Mononuclear cell (primary cell): ENCODE data around the gene GIT1. TPM values are rescaled to one million over a fixed set of nuclear protein-coding genes. Genes with fewer than 3 reads are reported as not detected.

ENCODE experiments used
- H3K27me3 ChIP-seq: 2 replicates; pipeline ENCODE4 v1.6.0; 2011; ENCODE audit warnings: low read length, control low read depth; ENCODE audit not compliant: insufficient read depth
- H3K4me1 ChIP-seq: 2 replicates; pipeline ENCODE4 v1.5.1; 2011; ENCODE audit warnings: mild to moderate bottlenecking, low read length, control low read depth; ENCODE audit not compliant: insufficient read depth
- H3K4me3 ChIP-seq: 2 replicates; pipeline ENCODE4 v1.5.1; 2011; ENCODE audit warnings: mild to moderate bottlenecking, low read length, moderate library complexity
- H3K9me3 ChIP-seq: 2 replicates; pipeline ENCODE4 v1.5.1; 2011; ENCODE audit warnings: low read depth, mild to moderate bottlenecking, control low read depth, low read length
- total RNA-seq: library from RNA; depleted of rRNA; stranded (reverse); fragments of >200 nt; gene quantifications from one replicate; pipeline ENCODE4 v1.2.3, GENCODE V29; 2012

GIT1 gene
- total RNA-seq, 1 donor, result 17.5 TPM

DNA sequence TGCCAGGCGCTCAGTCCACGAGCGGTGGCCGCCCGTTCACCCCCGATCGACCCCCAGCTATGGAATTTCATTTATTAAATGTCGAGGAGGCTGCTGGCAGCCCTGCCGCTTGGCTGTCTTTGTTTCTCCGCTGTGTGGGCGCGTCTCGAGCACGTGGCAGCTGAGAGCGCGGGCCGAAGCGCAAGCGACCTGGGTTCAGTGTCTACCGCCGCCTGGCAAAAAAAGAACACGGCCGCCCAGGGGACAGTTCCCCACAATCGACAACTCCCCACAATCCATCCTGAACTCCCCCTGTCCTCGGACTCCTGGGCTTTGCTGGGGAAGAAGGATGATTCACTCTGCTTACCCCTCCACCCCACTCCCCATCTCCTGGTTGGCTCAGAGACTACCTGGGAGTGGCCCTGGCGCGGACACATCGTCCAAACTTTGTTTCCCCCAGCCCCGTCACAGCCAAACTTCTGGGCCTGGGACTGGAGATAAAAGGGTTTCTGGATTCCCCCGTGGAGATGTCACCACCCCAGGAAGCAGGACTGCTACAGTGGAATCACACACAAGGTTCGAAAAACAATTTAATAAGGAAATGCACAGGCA, 1.8 kb upstream of the GIT1 start:
- Histone ChIP-seq H3K9me3 (no peaks in the 10 kb centered on the region), H3K4me3 (no peak overlapping the region), H3K27me3 (peaks cover 5% of the 10 kb centered on the region), H3K4me1 (peaks cover 67% of the 10 kb centered on the region)

DNA sequence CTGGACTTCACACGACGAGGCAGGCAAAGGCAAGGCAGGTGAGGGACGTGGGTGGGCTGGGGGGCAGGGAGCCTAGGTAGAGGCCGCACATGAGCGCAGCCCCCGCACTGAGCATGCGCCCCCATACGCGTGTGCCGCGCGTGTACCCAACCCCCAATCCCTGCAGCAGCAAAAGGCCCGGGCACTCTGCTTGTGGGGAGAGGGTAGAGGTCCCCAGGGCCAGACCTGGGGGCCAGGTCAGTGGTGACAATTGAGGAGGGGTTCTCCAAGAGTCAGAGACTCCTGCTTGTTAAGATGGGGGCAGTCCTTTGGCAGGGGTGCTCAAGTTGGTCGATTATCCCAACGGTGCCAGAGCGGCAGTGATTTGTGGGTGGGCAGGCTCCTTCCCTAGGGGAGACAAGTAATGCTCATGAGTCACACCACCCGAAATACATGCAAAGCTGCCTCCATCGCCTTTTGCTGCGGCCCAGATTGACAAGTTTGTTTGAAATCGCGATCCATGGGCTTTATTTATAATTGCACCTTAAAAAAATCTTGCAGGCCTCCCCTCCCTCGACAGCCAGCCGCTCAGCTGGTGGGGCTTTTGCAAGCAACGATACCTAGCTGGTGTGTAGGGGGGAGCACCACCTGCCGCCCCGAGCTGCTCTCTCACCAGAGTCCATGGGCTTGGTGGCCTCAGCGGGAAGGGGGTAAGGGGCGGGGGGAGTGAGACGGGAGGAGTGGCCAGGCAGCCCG, 1.1 kb upstream of the GIT1 start:
- Histone ChIP-seq H3K9me3 (no peaks in the 10 kb centered on the region), H3K4me3 (no peak overlapping the region), H3K4me1 (peaks cover 73% of the 10 kb centered on the region), H3K27me3 (peaks cover 5% of the 10 kb centered on the region)

DNA sequence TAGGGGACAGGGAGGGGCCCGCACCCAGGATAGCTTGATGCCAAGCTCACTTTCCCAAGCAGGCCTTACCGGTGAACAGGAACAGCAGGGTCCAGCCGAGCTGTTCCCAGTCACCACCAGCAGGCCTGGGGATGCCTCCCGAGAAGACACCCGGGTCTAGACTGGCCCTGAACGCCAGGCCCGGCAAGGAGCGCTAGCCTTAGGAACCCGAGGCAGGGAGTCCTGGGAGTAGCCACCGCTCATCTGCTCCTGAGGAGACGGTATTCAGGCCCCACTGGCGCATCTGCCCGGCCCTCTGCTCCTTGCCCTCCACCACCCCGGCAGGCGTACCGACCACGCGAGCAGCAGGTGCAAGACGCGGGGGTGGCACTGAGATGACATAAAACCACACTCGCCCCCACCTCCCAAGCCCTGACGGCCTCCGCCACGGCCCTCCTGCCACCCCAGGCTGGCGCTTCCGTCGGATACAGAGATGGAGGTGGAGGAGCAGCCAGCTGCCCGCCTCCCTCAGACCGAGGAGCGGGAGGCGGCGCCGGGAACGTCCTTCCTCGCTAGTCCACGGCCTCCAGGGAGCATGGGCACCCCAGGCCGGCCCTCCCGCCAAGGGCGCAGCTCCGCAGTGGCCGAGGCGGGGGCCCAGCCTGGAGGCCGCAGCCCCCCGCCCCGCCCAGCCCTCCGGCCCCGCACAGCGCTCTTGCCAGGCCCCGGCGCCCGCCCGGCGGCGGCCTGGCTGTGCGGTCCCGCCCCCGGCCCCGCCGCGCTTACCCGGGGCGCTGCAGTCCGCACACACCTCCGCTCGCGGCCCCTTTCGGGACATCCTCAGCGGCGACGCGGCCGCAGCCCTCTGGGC, 661 bp downstream of the GIT1 start:
- Histone ChIP-seq H3K4me3 (peak overlapping the region; percentile 58), H3K9me3 (no peaks in the 10 kb centered on the region), H3K27me3 (no peaks in the 10 kb centered on the region), H3K4me1 (peaks cover 85% of the 10 kb centered on the region)

DNA sequence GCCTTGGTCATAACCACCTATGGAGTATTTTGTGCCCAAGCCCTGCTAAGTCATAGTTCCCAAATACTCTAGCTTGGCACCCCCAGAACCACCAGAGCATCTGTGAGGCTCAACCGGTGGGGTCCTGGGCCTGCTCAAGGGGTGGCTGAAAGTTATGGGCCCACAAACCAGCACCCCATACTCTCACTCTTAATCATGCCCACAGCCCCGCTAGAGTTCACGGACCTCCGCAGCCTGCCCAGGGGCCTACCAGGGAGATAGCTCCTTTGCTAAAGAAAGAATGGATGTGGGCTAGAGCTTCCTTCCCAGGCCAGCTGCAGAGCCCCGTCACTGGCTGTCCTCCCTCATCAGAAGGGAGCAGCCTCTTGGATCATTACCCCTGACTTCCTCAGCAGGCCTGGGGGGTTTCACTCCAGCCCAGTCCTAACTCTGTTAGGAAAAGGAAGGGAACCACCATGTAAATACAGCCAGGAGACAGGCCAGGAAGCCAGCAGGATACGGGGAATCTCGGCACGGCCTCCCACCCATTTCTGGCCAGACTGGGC, 1.4 kb downstream of the GIT1 start:
- no peaks in the 10 kb centered on the region for H3K27me3 ChIP-seq
- H3K9me3 ChIP-seq, result no peaks in the 10 kb centered on the region
- peaks cover 82% of the 10 kb centered on the region for H3K4me1 ChIP-seq
- peak overlapping the region; percentile 58 for H3K4me3 ChIP-seq

DNA sequence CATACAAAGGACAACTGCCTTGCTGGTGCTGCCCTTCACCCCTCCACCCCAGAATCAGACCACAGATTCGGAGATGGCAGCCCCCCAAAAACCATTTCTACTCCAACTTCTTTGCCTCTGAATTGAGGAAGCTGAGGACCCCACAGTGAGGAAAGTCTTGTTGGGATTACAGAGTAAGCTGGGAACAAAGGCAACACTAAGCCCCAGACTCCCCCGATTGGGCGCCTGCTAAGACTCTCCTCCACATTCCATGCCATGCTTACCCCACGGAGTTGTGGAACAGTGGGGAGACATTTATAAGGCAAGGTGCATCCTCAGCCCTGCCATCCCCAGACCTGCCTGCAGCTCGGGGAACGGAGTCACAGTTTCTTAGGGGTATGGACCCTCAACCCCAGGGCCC, 1.9 kb downstream of the GIT1 start:
- H3K4me1 ChIP-seq, result peaks cover 79% of the 10 kb centered on the region
- no peak overlapping the region for H3K4me3 ChIP-seq
- no peaks in the 10 kb centered on the region for H3K9me3 ChIP-seq
- H3K27me3 ChIP-seq, result no peaks in the 10 kb centered on the region

DNA sequence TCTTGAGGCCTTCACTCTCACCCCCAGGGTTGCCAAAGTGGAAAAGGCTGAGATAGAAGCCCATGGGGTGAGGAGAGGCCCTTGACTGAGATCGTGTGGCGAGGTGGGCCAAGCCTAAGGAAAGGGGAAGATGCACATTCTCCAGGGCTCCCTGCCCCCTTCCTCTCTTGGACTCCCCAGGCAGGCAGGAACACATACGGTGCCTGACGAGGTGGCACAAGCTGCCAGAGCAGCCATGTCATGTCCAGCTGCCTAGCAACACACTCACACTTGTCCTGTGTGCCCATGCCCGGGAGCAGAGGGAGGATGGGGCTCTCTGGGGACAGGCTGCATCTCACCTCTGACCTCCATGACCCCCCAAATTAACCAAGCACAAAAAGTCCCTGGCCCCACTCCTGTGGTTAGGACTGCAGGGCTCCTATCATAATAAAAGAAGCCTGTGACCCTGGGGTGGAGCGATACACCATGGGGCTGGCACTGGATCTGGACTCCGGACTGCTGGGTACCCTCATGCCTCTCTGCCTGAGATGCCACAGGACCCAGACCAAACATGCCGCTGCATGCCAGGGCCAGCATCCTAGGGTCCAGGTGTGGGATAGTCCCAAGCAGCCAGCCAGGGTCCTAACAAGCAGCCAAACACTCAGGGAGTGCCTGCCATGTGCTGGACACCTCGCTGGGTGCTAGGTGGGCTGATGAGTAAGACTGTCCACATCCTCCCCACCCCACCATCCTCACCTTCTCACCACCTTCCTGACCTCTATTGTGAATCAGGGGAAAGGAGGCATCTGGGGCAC, 2.6 kb downstream of the GIT1 start:
- H3K27me3 ChIP-seq, result no peaks in the 10 kb centered on the region
- no peak overlapping the region for H3K4me3 ChIP-seq
- peaks cover 72% of the 10 kb centered on the region for H3K4me1 ChIP-seq
- H3K9me3 ChIP-seq, result no peaks in the 10 kb centered on the region

DNA sequence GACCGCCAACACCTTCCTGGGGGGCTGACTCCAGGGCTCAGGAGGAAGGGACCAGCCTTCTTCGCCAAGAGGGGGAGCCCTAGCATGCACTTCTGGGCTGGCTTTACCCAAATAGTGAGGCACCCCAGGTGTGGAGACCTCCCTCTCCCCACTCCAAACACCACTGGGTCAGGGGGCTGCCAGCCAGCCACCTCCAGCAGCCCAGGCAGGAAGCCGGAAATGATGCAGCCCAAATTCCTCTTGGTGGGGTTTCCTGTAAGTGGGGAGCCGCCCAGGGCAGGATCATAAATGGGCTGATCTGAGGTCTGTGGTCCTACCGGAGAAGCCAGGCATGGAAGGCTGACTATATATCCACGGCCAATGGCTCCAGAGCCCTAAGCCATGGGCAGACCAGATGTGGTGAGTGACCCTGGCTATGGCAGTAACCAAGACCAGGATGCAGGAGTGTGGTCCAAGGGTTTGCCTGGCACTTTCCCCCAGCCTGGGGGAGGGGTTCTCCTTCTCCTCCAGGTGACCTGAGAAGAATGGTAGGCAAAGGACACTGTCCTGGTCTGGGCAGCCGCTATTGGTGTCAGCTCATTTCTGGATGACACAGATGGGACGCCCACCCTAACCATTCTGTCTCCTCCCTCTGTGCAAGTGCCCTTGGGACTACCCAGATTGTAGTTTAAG, 4.2 kb downstream of the GIT1 start:
- H3K4me1 ChIP-seq, result peaks cover 58% of the 10 kb centered on the region
- H3K9me3 ChIP-seq, result no peaks in the 10 kb centered on the region
- no peak overlapping the region for H3K4me3 ChIP-seq
- no peaks in the 10 kb centered on the region for H3K27me3 ChIP-seq

DNA sequence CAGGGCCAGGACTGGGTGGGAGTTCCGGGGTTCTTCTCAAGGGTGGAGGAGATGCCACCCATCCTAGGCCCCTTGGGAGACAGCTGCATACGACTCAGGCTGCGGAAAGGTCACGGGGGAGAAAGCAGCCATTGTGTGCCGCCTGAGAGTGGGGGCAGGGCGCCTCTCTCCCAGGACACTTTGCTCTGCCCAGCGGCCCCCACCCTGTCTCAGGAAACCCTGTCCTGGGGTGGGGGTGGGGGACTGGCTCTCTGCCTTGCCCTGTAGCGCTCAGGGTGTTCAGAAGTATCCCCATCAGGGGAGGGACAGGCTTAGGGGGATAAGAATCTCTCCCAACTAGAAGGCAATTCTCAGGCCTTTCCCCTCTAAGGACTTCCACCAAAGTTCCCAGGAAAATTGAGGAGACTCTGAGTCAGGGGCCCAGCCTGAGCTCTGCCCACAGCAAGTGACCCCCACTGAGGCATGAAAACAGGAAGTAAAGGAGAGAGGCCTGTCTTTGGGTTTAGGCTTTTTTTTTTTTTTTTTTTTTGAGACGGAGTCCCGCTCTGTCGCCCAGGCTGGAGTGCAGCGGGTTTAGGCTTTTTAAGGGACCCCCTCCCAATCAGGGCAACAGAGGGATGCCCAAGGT, 4.9 kb downstream of the GIT1 start:
- H3K4me1 ChIP-seq, result peaks cover 52% of the 10 kb centered on the region

DNA sequence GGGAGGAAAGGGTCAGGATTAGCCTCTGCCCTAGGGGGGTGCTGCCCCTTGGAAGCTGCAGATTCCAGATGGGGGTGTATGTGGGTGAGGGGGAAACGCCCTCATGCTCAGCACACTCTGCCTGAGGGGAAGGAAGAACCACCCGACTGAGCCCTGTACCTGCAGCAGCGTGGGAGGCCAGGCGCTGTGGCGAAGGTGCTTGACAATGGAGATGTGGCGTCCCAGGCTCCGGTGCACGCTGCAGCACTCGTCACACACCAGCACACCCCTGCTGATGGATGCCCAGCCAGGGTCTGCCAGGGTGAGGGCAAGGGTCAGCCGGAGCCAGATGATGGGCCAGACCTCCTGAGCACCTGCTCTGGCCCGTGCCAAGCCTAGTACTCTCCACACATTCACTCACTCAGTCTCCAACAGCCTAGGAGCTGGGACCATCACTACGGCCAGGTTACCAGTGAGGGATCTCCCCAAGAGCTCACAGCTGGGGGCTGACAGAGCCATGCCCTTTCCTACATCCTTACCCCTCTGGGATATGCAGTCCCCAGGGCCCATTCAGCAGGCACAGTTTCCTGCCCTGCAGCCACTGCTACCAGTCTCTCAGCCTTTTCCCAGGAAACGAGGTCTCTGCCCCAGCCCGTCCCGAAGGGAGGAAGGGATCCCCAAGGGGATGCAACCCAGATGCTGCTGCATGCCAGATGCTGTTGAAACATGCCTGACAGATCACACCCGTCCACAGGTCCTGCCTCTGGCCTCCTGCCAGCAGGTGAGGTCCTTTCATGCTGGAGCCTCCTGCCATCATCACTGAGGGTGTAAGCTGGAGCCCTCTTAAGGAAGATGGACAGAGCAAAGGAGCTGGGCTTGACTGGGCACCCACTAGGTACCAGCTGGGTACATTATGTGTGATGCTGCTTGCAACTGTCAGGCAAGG, 5.9 kb downstream of the GIT1 start:
- H3K4me1 ChIP-seq, result peaks cover 51% of the 10 kb centered on the region
- H3K9me3 ChIP-seq, result no peaks in the 10 kb centered on the region
- H3K27me3 ChIP-seq, result no peaks in the 10 kb centered on the region
- H3K4me3 ChIP-seq, result no peak overlapping the region

More for the DNA sequence above, 4.9 kb downstream of the GIT1 start:
- Histone ChIP-seq H3K4me3 (no peak overlapping the region), H3K9me3 (no peaks in the 10 kb centered on the region), H3K27me3 (no peaks in the 10 kb centered on the region)

DNA sequence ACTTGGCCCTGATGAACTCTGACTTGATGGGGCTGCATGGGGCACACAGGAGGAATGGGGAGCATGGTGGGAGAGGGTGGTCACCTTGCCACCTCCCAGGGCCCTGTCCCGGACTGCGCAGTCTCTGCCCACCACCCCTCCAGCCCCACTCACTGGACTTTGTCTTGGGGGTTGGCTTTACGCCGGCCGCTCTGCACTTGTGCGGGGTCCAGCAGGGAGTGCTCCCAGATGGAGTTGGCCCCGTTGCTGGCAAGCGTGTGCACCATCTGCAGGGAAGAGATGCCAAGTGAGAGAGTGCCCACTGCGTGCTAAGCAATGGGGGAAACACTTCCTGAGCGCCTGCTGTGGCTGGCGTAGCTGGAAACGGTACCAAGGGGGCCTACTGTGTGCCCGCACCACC, 6.7 kb downstream of the GIT1 start:
- H3K27me3 ChIP-seq, result no peaks in the 10 kb centered on the region
- H3K4me3 ChIP-seq, result no peak overlapping the region
- H3K9me3 ChIP-seq, result no peaks in the 10 kb centered on the region
- peaks cover 43% of the 10 kb centered on the region for H3K4me1 ChIP-seq

DNA sequence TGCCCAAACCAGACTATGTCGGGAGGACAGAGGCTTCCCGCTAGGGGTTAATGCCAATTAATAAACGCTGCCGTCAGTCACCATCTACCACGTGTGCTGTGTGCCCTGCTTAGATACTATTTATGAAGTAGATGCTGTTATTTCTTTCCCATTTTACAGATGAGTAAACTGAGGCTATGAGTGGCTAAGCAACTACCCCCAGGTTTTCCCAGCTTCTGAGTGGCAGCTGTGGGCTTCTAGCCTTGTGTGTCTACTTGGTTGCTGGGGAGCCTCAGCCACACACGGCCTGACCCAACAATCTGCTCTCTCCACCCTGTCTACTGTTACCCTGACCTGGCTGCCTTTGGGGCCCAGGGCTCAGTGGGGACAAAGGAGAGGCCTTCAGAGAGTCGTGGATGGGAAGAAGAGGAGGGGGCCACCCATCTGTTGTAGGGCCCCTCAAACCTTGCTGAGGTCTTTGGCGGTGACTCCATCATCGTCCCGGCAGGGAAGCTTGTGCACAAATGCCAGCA, 7.1 kb downstream of the GIT1 start:
- no peaks in the 10 kb centered on the region for H3K27me3 ChIP-seq
- H3K9me3 ChIP-seq, result no peaks in the 10 kb centered on the region
- H3K4me1 ChIP-seq, result peaks cover 38% of the 10 kb centered on the region
- H3K4me3 ChIP-seq, result no peak overlapping the region

DNA sequence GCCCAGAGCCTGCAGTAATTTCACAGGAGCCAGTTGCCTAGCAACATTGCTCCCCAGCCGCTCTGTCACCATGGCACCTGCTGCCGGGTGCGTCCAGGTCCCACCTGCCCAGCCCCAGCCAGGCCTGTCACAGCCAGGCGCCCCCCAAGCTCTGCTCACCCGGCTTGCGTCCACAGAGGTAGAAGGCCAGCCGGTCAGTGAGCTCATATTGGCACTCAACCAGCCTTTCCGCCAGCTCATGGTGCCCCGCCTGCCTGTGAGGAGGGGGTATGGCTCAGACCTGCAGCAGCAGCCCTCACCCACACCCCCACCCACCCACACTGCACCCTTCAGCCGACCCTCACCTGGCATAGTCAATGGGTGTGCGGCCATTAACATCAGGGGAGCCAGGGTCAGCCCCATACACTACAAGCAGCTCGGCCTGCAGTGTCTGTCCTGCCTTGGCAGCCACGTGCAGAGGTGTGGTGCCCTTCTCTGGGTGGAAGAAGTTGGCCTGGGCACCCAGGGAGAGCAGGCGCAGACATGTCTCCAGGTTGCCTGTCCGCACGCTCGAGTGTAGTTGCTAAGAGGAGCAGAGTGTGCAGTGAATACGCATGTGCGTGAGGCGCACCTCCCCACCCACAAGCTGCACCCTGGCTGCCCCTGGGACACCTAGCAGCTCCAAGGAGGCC, 7.7 kb downstream of the GIT1 start:
- Histone ChIP-seq H3K4me3 (no peak overlapping the region), H3K9me3 (no peaks in the 10 kb centered on the region), H3K27me3 (no peaks in the 10 kb centered on the region), H3K4me1 (peaks cover 32% of the 10 kb centered on the region)
